GM12801 (cell line): Measurements from ENCODE around the gene ARMC9.

Source experiments
- CTCF ChIP-seq: IDR thresholded peaks from one replicate; pipeline ENCODE4 v1.5.1; 2011; ENCODE audit warnings: control low read depth; ENCODE audit not compliant: insufficient read length; ENCODE audit errors: extremely low read depth

ARMC9 gene

GRCh38 chr2:231163414-231164095 is 34.9 kb upstream of the ARMC9 start:
- TF ChIP-seq CTCF: no peak

GRCh38 chr2:231167745-231168459 is 30.5 kb upstream of the ARMC9 start:
- no peak for TF ChIP-seq CTCF

- TF ChIP-seq CTCF: no peak
Measured at GRCh38 chr2:231168460-231169139, 29.8 kb upstream of the ARMC9 start.

GRCh38 chr2:231169488-231169887 is 28.9 kb upstream of the ARMC9 start:
- no peak for TF ChIP-seq CTCF

GRCh38 chr2:231170055-231170454 is 28.4 kb upstream of the ARMC9 start:
- no peak for TF ChIP-seq CTCF

GRCh38 chr2:231172025-231172424 is 26.4 kb upstream of the ARMC9 start:
- no peak for TF ChIP-seq CTCF

GRCh38 chr2:231174211-231174651 is 24.2 kb upstream of the ARMC9 start:
- TF ChIP-seq CTCF: no peak
